Cerebellar cortex (tissue), 1 donor: ENCODE measurements around the gene KLHDC10.
"Not testable (repeated sequence)": the region's sequence is repeated elsewhere in the genome, so short reads cannot be mapped to it uniquely, and the experiment has no call there.

ENCODE experiments used
- DNase-seq: peaks from one replicate; pipeline ENCODE4 v3.0.0-alpha.2; 2015; ENCODE audit warnings: low spot score

Gene KLHDC10

GRCh38 chr7:130079846-130080394, 9.6 kb downstream of the KLHDC10 start:
- no peak for DNase-seq

- not testable (repeated sequence) for DNase-seq
Measured at GRCh38 chr7:130083497-130083896, 13.2 kb downstream of the KLHDC10 start.

GRCh38 chr7:130084037-130084875, 13.9 kb downstream of the KLHDC10 start:
- DNase-seq, result no peak

- DNase-seq, result not testable (repeated sequence)
Measured at GRCh38 chr7:130085235-130085634, 14.9 kb downstream of the KLHDC10 start.

- no peak for DNase-seq
Measured at GRCh38 chr7:130086938-130087337, 16.6 kb downstream of the KLHDC10 start.

- no peak for DNase-seq
Measured at GRCh38 chr7:130087364-130087763, 17.0 kb downstream of the KLHDC10 start.

- no peak for DNase-seq
Measured at GRCh38 chr7:130090745-130091532, 20.6 kb downstream of the KLHDC10 start.

- DNase-seq, result no peak
Measured at GRCh38 chr7:130091999-130092398, 21.7 kb downstream of the KLHDC10 start.

- no peak for DNase-seq
Measured at GRCh38 chr7:130092598-130092997, 22.3 kb downstream of the KLHDC10 start.

GRCh38 chr7:130095812-130096211, 25.5 kb downstream of the KLHDC10 start:
- no peak for DNase-seq

- DNase-seq, result peak; percentile 78
Measured at GRCh38 chr7:130096243-130096827, 26.0 kb downstream of the KLHDC10 start.

- no peak for DNase-seq
Measured at GRCh38 chr7:130099331-130099730, 29.0 kb downstream of the KLHDC10 start.

- no peak for DNase-seq
Measured at GRCh38 chr7:130102588-130102987, 32.3 kb downstream of the KLHDC10 start.

- no peak for DNase-seq
Measured at GRCh38 chr7:130107949-130108674, 37.8 kb downstream of the KLHDC10 start.

- no peak for DNase-seq
Measured at GRCh38 chr7:130108809-130109208, 38.5 kb downstream of the KLHDC10 start.

- DNase-seq, result no peak
Measured at GRCh38 chr7:130112093-130112492, 41.8 kb downstream of the KLHDC10 start.

GRCh38 chr7:130112662-130113425, 42.5 kb downstream of the KLHDC10 start:
- DNase-seq, result no peak

- not testable (repeated sequence) for DNase-seq
Measured at GRCh38 chr7:130113426-130113805, 43.1 kb downstream of the KLHDC10 start.

GRCh38 chr7:130113887-130114286, 43.6 kb downstream of the KLHDC10 start:
- DNase-seq, result no peak

GRCh38 chr7:130114374-130114773, 44.0 kb downstream of the KLHDC10 start:
- DNase-seq, result no peak

- DNase-seq, result no peak
Measured at GRCh38 chr7:130114776-130115175, 44.4 kb downstream of the KLHDC10 start.
